Measurements from ENCODE around the gene FERMT2.

FERMT2 gene

DNA sequence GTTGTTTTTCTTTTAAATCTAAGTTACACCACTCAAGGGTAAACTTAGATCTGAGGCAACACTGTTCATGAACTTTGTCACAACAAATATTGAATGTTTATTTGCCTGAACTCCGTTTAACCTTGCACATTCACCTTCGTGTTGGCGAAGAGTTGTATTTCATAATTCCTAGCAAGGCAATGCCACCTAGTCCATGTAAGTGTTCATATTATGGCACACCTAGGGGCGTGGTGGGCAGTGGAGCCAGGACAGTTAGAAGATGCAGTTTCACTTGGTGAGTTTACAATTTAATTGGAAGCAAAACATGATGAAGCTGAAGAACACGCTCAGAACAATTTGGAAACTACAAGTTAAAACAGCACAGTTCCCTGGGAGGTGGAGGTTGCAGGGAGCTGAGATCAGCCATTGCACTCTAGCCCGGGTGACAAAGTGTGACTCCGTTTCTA lies 129.0 kb downstream of the FERMT2 start:
- no peak for DNase-seq (ENCODE audit: low spot score)

DNA sequence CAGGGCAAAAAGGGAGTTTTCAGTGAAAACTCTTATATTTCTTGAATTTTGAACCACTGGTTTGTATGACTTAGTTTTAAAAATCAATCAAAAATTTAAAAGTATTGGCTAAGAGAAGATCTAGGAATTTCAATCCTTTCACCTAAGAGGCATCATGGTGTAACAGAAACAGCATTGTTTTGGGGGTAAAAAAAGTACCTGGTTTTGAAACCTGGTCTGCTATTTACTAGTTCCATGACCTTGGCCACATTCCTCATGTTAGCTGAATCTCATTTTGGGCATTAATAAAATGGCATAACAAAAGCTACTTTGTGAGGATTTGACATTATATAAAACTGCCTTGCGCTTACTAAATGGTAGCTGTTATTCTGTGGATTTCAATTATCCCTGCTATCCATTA lies 142.7 kb downstream of the FERMT2 start:
- no peak for DNase-seq (ENCODE audit: low spot score)

All from cerebellar cortex (tissue), 1 donor.